HepG2 (cell line): ENCODE data around the gene RPL23. TPM values are rescaled to one million over a fixed set of nuclear protein-coding genes. Genes with fewer than 3 reads are reported as not detected.

Source experiments
- CENPT ChIP-seq: sonication (generic); formaldehyde crosslinking; IDR thresholded peaks from 2 replicates; pipeline ENCODE4 v1.8.0; 2022; ENCODE audit warnings: low read depth, mild to moderate bottlenecking, moderate library complexity, missing genetic modification reagents
- CHCHD3 ChIP-seq: sonication (generic); formaldehyde crosslinking; IDR thresholded peaks from 2 replicates; pipeline ENCODE4 v1.8.0; 2022; ENCODE audit warnings: mild to moderate bottlenecking, missing genetic modification reagents, moderate library complexity
- CHD2 ChIP-seq: IDR thresholded peaks from 2 replicates; pipeline ENCODE4 v1.6.1; 2011; ENCODE audit warnings: low read depth, low read length, improper control_type of control experiment
- FOXA1 ChIP-seq, 2 experiments: fragments of 450-650 bp in 1 of 2; sonication (generic) in 1 of 2; formaldehyde crosslinking in 1 of 2; IDR thresholded peaks; 2 replicates each; pipeline versions ENCODE4 v1.4.0 to v1.6.1; 2016 to 2020; ENCODE audit warnings: missing genetic modification reagents in 1 of 2
- GLI4 ChIP-seq: sonication (generic); formaldehyde crosslinking; IDR thresholded peaks from 2 replicates; pipeline ENCODE4 v1.5.1; 2020; ENCODE audit warnings: missing genetic modification reagents, mild to moderate bottlenecking, moderate library complexity, borderline replicate concordance
- KDM1A ChIP-seq: IDR thresholded peaks from 2 replicates; pipeline ENCODE4 v1.6.1; 2016; ENCODE audit warnings: missing compliant biosample characterization
- MAFK ChIP-seq, 2 experiments: IDR thresholded peaks in 1 of 2; conservative IDR thresholded peaks in 1 of 2; 2 replicates each; pipeline ENCODE4 v1.6.1; 2011; ENCODE audit warnings: improper control_type of control experiment in 2 of 2, low read length in 2 of 2
- MAX ChIP-seq: IDR thresholded peaks from 2 replicates; pipeline ENCODE4 v1.6.1; 2012; ENCODE audit warnings: inconsistent platforms
- NRL ChIP-seq: sonication (generic); formaldehyde crosslinking; IDR thresholded peaks from 2 replicates; pipeline ENCODE4 v1.5.0; 2020; ENCODE audit warnings: missing genetic modification reagents, mild to moderate bottlenecking, moderate library complexity, borderline replicate concordance
- POLR2AphosphoS5 ChIP-seq: IDR thresholded peaks from 2 replicates; pipeline ENCODE4 v1.6.1; 2012; ENCODE audit warnings: low read depth, low read length
- POLR2G ChIP-seq: fragments of 200-400 bp; formaldehyde crosslinking; IDR thresholded peaks from 2 replicates; pipeline ENCODE4 v1.6.1; 2018; ENCODE audit warnings: mild to moderate bottlenecking, low read depth, low read length, moderate library complexity
- RBM22 ChIP-seq: fragments of 200-400 bp; formaldehyde crosslinking; optimal IDR thresholded peaks from 2 replicates; pipeline ENCODE3; 2017; ENCODE audit warnings: mild to moderate bottlenecking, low read length, moderate library complexity
- REXO4 ChIP-seq: sonication (generic); formaldehyde crosslinking; IDR thresholded peaks from 2 replicates; pipeline ENCODE4 v1.8.0; 2022; ENCODE audit warnings: missing genetic modification reagents, mild to moderate bottlenecking, borderline replicate concordance
- THAP8 ChIP-seq: sonication (generic); formaldehyde crosslinking; IDR thresholded peaks from 2 replicates; pipeline ENCODE4 v1.5.1; 2020; ENCODE audit warnings: missing genetic modification reagents, mild to moderate bottlenecking, borderline replicate concordance
- ZNF407 ChIP-seq: sonication (generic); formaldehyde crosslinking; IDR thresholded peaks from one replicate; pipeline ENCODE4 v1.5.1; 2020; ENCODE audit warnings: mild to moderate bottlenecking, missing genetic modification reagents; ENCODE audit errors: not compliant biosample characterization
- polyA plus RNA-seq, 8 experiments: library from polyadenylated mRNA; depleted of rRNA in 3 of 8; stranded (reverse) in 7 of 8; unstranded in 1 of 8; fragments of >200 nt; fragmentation: Illumina TruSeq in 4 of 8; extraction: Trizol in 4 of 8; gene quantifications; 2 replicates each; pipeline versions ENCODE4 v1.2.1 to v1.2.3, GENCODE V29; 2011 to 2016; ENCODE audit warnings: low read depth in 4 of 8, missing spikeins in 1 of 8, mixed read lengths in 1 of 8; ENCODE audit not compliant: insufficient read depth in 1 of 8
- total RNA-seq, 5 experiments: library from RNA; depleted of rRNA; stranded (reverse); fragments of >200 nt; fragmentation: Illumina TruSeq; extraction: Trizol; gene quantifications; 2 replicates each; pipeline ENCODE4 v1.2.3, GENCODE V29; 2016; ENCODE audit warnings: low read depth in 1 of 5
- TF ChIP-seq, protein P1 (sequence below): sonication (generic); formaldehyde crosslinking; IDR thresholded peaks from 2 replicates; pipeline ENCODE4 v1.4.0; 2020; ENCODE audit warnings: missing genetic modification reagents, mild to moderate bottlenecking, borderline replicate concordance
- TF ChIP-seq, protein P2 (sequence below): sonication (generic); formaldehyde crosslinking; IDR thresholded peaks from 2 replicates; pipeline ENCODE4 v1.5.0; 2020; ENCODE audit warnings: missing genetic modification reagents, mild to moderate bottlenecking, borderline replicate concordance

The RPL23 gene
- total and polyA plus RNA-seq, 2 of the 13 experiments (the other 11 are each of a cell fraction or from before 2014, with no cell fraction given): 2,790 to 4,860 TPM

- TF ChIP-seq, protein P1, sequence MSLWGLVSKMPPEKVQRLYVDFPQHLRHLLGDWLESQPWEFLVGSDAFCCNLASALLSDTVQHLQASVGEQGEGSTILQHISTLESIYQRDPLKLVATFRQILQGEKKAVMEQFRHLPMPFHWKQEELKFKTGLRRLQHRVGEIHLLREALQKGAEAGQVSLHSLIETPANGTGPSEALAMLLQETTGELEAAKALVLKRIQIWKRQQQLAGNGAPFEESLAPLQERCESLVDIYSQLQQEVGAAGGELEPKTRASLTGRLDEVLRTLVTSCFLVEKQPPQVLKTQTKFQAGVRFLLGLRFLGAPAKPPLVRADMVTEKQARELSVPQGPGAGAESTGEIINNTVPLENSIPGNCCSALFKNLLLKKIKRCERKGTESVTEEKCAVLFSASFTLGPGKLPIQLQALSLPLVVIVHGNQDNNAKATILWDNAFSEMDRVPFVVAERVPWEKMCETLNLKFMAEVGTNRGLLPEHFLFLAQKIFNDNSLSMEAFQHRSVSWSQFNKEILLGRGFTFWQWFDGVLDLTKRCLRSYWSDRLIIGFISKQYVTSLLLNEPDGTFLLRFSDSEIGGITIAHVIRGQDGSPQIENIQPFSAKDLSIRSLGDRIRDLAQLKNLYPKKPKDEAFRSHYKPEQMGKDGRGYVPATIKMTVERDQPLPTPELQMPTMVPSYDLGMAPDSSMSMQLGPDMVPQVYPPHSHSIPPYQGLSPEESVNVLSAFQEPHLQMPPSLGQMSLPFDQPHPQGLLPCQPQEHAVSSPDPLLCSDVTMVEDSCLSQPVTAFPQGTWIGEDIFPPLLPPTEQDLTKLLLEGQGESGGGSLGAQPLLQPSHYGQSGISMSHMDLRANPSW (CRISPR knock-in tag): no peak
- TF ChIP-seq CHD2 (no peak), RBM22 (peak; percentile 79), MAFK (conservative IDR thresholded peaks at IDR 0.05 in 1 of 2, IDR thresholded peaks at IDR 0.05 in 1 of 2; ENCODE audit: low read length in 2 of 2) (no peak), GLI4 (CRISPR knock-in tag) (no peak), NRL (CRISPR knock-in tag) (no peak), THAP8 (CRISPR knock-in tag) (no peak), CENPT (CRISPR knock-in tag) (no peak), POLR2AphosphoS5 (peak; percentile 57; the same call in 1 of the 2 replicates), KDM1A (CRISPR knock-in tag) (no peak), MAX (no peak), CHCHD3 (CRISPR knock-in tag) (no peak), ZNF407 (CRISPR knock-in tag) (no peak), REXO4 (no peak), POLR2G (peak; percentile 78), FOXA1 (IDR thresholded peaks at IDR 0.05) (no peak), FOXA1 (CRISPR knock-in tag; IDR thresholded peaks at IDR 0.05) (no peak)
- TF ChIP-seq, protein P2, sequence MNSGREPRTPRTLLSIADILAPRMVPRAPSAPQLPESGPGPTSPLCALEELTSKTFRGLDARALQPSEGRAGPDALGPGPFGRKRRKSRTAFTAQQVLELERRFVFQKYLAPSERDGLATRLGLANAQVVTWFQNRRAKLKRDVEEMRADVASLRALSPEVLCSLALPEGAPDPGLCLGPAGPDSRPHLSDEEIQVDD (CRISPR knock-in tag): no peak
Measured at GRCh38 chr17:38848939-38849605, 4.4 kb downstream of the RPL23 start (continued).
